Measurements from ENCODE around the gene RERG. TPM values are rescaled to one million over a fixed set of nuclear protein-coding genes. Genes with fewer than 3 reads are reported as not detected.
A peak's percentile ranks its signal among the peaks of the same experiment; 100 is the strongest.

RERG gene
- total RNA-seq, 1 donor from 2014 or later = 28.6 TPM

GRCh38 chr12:15152868-15153267, 68.3 kb downstream of the RERG start:
- H3K4me1 Mint-ChIP-seq = peaks cover 51% of the 10 kb centered on the region
- TF ChIP-seq, protein P1, sequence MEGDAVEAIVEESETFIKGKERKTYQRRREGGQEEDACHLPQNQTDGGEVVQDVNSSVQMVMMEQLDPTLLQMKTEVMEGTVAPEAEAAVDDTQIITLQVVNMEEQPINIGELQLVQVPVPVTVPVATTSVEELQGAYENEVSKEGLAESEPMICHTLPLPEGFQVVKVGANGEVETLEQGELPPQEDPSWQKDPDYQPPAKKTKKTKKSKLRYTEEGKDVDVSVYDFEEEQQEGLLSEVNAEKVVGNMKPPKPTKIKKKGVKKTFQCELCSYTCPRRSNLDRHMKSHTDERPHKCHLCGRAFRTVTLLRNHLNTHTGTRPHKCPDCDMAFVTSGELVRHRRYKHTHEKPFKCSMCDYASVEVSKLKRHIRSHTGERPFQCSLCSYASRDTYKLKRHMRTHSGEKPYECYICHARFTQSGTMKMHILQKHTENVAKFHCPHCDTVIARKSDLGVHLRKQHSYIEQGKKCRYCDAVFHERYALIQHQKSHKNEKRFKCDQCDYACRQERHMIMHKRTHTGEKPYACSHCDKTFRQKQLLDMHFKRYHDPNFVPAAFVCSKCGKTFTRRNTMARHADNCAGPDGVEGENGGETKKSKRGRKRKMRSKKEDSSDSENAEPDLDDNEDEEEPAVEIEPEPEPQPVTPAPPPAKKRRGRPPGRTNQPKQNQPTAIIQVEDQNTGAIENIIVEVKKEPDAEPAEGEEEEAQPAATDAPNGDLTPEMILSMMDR (IDR thresholded peaks at IDR 0.05; ENCODE audit: unreplicated experiment) = no peak
- H3K4me3 Mint-ChIP-seq = no peak overlapping the region
- no peak for DNase-seq (ENCODE audit: low spot score in 2 of 2, unreplicated experiment in 2 of 2)
- H3K9me3 Mint-ChIP-seq = no peaks in the 10 kb centered on the region
- H3K27ac Mint-ChIP-seq = peak overlapping the region; percentile 70
- no peaks in the 10 kb centered on the region for H3K36me3 Mint-ChIP-seq
- H3K27me3 Mint-ChIP-seq (ENCODE audit: low read depth) = no peaks in the 10 kb centered on the region

DNA sequence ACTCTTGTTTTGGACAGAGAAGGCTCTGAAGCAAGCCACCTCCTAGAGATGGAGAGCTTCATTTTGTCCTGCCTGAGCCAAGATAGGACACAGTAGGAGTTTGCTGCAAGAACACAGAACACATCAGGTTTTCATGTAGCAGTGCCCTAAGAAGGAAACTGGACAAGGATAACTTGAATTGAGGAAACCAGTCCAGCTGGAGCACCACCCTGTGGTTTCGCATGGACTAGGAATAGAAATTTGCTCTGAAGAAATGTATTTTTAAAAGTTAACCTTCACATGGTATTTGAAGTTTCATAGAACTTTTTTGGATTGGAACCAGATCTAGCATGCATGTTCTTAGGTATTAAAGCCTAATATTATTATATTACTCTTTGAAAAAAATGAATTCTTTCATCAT, 68.8 kb downstream of the RERG start:
- TF ChIP-seq, protein P1 (IDR thresholded peaks at IDR 0.05; ENCODE audit: unreplicated experiment) = no peak
- DNase-seq (ENCODE audit: low spot score in 2 of 2, unreplicated experiment in 2 of 2) = no peak

DNA sequence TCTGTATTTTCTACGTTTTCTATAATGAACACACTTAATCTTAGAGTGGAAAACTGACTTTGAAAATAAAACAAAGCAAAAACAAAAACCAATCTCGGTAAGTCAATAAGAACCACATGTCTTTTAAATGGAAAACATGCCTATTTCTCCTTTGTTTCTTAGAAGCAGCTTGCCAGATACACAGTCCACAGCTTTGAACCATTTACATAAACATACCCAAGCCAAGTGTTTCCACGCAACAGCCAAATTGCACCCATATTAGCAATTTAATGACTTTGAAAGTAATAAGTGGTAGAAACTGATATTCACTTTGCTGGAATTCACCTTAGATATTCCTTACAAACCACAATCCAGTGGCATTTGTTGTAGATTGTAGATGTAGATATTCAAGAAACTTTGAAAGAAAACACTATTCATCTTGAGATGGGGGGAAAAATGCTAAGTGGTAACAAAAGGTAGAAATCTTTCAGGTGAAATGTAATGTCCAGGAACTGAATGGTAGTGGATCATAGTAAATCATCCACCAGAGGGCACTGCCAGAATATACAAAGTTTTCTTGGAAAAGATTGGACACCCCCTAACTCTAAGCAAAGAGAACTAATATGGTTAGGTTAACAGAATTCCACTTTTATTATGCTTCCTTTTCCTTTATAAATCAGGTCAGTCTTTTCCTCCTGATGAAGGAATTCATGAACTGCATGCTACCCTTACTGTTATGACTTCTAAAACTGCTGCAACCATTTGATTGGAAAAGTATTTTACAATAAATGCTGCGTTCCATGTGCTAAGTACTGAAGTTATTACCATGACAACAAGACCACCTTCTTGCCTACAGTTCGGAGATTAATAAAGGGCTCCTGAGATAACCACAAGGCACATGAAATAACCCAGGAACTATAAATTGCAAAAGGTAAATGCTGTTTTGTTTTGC, 69.8 kb downstream of the RERG start:
- no peaks in the 10 kb centered on the region for H3K36me3 Mint-ChIP-seq
- H3K4me1 Mint-ChIP-seq = peaks cover 43% of the 10 kb centered on the region
- no peak for DNase-seq (ENCODE audit: low spot score in 2 of 2, unreplicated experiment in 2 of 2)
- TF ChIP-seq, protein P1 (IDR thresholded peaks at IDR 0.05; ENCODE audit: unreplicated experiment) = peak; percentile 46
- peak overlapping the region; percentile 51 for H3K27ac Mint-ChIP-seq
- no peak overlapping the region for H3K4me3 Mint-ChIP-seq
- no peaks in the 10 kb centered on the region for H3K27me3 Mint-ChIP-seq (ENCODE audit: low read depth)
- no peaks in the 10 kb centered on the region for H3K9me3 Mint-ChIP-seq

More for the DNA sequence above, 68.8 kb downstream of the RERG start:
- H3K4me1 Mint-ChIP-seq = peaks cover 51% of the 10 kb centered on the region
- H3K27ac Mint-ChIP-seq = no peak overlapping the region
- no peaks in the 10 kb centered on the region for H3K9me3 Mint-ChIP-seq
- H3K27me3 Mint-ChIP-seq (ENCODE audit: low read depth) = no peaks in the 10 kb centered on the region
- no peaks in the 10 kb centered on the region for H3K36me3 Mint-ChIP-seq
- no peak overlapping the region for H3K4me3 Mint-ChIP-seq

GRCh38 chr12:15146585-15146984, 74.6 kb downstream of the RERG start:
- TF ChIP-seq, protein P1 (IDR thresholded peaks at IDR 0.05; ENCODE audit: unreplicated experiment) = no peak
- no peaks in the 10 kb centered on the region for H3K36me3 Mint-ChIP-seq
- H3K4me3 Mint-ChIP-seq = no peak overlapping the region
- no peak for DNase-seq (ENCODE audit: low spot score in 2 of 2, unreplicated experiment in 2 of 2)
- no peaks in the 10 kb centered on the region for H3K27me3 Mint-ChIP-seq (ENCODE audit: low read depth)
- H3K9me3 Mint-ChIP-seq = no peaks in the 10 kb centered on the region
- H3K27ac Mint-ChIP-seq = peak overlapping the region; percentile 31
- peaks cover 18% of the 10 kb centered on the region for H3K4me1 Mint-ChIP-seq

- H3K4me1 Mint-ChIP-seq = peaks cover 7% of the 10 kb centered on the region
- H3K27ac Mint-ChIP-seq = no peak overlapping the region
- H3K4me3 Mint-ChIP-seq = no peak overlapping the region
- no peak for DNase-seq (ENCODE audit: low spot score in 2 of 2, unreplicated experiment in 2 of 2)
- peaks cover 10% of the 10 kb centered on the region for H3K9me3 Mint-ChIP-seq
- H3K36me3 Mint-ChIP-seq = peaks cover 10% of the 10 kb centered on the region
- no peaks in the 10 kb centered on the region for H3K27me3 Mint-ChIP-seq (ENCODE audit: low read depth)
- TF ChIP-seq, protein P1 (IDR thresholded peaks at IDR 0.05; ENCODE audit: unreplicated experiment) = no peak
Observed at GRCh38 chr12:15143467-15143866, 77.8 kb downstream of the RERG start.
